PC-9 (cell line): ENCODE measurements around the gene CRISPLD2. TPM values are rescaled to one million over a fixed set of nuclear protein-coding genes. Genes with fewer than 3 reads are reported as not detected.

Experiments
- BruUV-seq: library from RNA; stranded (reverse); fragments of 400-500 nt; replicated peaks from 2 replicates; lab custom pipeline; 2021; lab: Mats Ljungman, UMichigan
- CTCF ChIA-PET: fragments of 300-600 bp; sonication (Branson Sonifier 250); formaldehyde crosslinking; loops from one replicate; lab custom pipeline; 2022; ENCODE audit warnings: antibody characterized with exemption; lab: Charles Lee
- POLR2A ChIA-PET: fragments of 300-600 bp; sonication (Branson Sonifier 250); formaldehyde crosslinking; loops from one replicate; lab custom pipeline; 2022; ENCODE audit warnings: antibody characterized with exemption; ENCODE audit not compliant: unreplicated experiment; lab: Charles Lee
- DNase-seq, 2 experiments: peaks; one replicate each; pipeline versions ENCODE4 v3.0.0 to v3.0.0-alpha.2; 2015 to 2022; ENCODE audit warnings: mixed read lengths in 1 of 2
- H2AFZ ChIP-seq: fragments of 200-600 bp; sonication (generic); 2 replicates; pipeline ENCODE4 v1.8.1; 2017; ENCODE audit warnings: antibody characterized with exemption
- H3F3A ChIP-seq: fragments of 200-600 bp; sonication (generic); 2 replicates; pipeline ENCODE4 v1.8.1; 2017; ENCODE audit warnings: antibody characterized with exemption, mild to moderate bottlenecking, low read depth; ENCODE audit not compliant: insufficient read depth
- H3K27ac ChIP-seq: fragments of 200-600 bp; sonication (generic); 2 replicates; pipeline ENCODE4 v1.6.1; 2016; ENCODE audit warnings: mixed run types
- H3K27me3 ChIP-seq: fragments of 200-600 bp; sonication (generic); 2 replicates; pipeline ENCODE4 v1.6.1; 2016; ENCODE audit warnings: low read depth, mixed run types; ENCODE audit not compliant: insufficient read depth
- H3K36me3 ChIP-seq: fragments of 200-600 bp; sonication (generic); 2 replicates; pipeline ENCODE4 v1.6.1; 2016; ENCODE audit warnings: low read depth, mixed run types
- H3K4me1 ChIP-seq: fragments of 200-600 bp; sonication (generic); replicated peaks from 2 replicates; pipeline ENCODE4 v1.6.1; 2016; ENCODE audit warnings: mixed run types; ENCODE audit not compliant: insufficient read depth
- H3K4me2 ChIP-seq: fragments of 200-600 bp; sonication (generic); 2 replicates; pipeline ENCODE4 v1.6.1; 2017; ENCODE audit warnings: mixed run types
- H3K4me3 ChIP-seq: fragments of 200-600 bp; sonication (generic); 2 replicates; pipeline ENCODE4 v1.6.1; 2016; ENCODE audit warnings: mixed run types
- H3K79me2 ChIP-seq: fragments of 200-600 bp; sonication (generic); 2 replicates; pipeline ENCODE4 v1.6.1; 2017; ENCODE audit warnings: low read depth, mixed run types
- H3K9me2 ChIP-seq: fragments of 200-600 bp; sonication (generic); 2 replicates; pipeline ENCODE4 v1.8.1; 2017; ENCODE audit warnings: mild to moderate bottlenecking; ENCODE audit not compliant: insufficient read depth
- H3K9me3 ChIP-seq: fragments of 200-600 bp; sonication (generic); 2 replicates; pipeline ENCODE4 v1.8.1; 2016; ENCODE audit warnings: low read depth; ENCODE audit not compliant: insufficient read depth
- H4K20me1 ChIP-seq: fragments of 200-600 bp; sonication (generic); 2 replicates; pipeline ENCODE4 v1.8.1; 2017; ENCODE audit not compliant: insufficient read depth
- CTCF ChIP-seq: fragments of 200-600 bp; sonication (generic); conservative IDR thresholded peaks from 2 replicates; pipeline ENCODE4 v1.6.1; 2017; ENCODE audit warnings: mixed run types, antibody characterized with exemption, mild to moderate bottlenecking, moderate library complexity
- EZH2 ChIP-seq: fragments of 200-600 bp; sonication (generic); IDR thresholded peaks from 2 replicates; pipeline ENCODE4 v1.8.0; 2017; ENCODE audit warnings: antibody characterized with exemption, low read depth
- intact Hi-C: fragments of 100-400 bp; cut with micrococcal nuclease; formaldehyde crosslinking; loops from one replicate; pipeline ENCODE4 v1.10.0; 2022; ENCODE audit not compliant: unreplicated experiment
- total RNA-seq: library from RNA; stranded (reverse); gene quantifications from 2 replicates; pipeline ENCODE4 v1.2.3, GENCODE V29; 2021

CRISPLD2 gene
- total RNA-seq, 1 experiment from 2014 or later = 18.6 TPM

GRCh38 chr16:84947022-84947421 is 127.2 kb downstream of the CRISPLD2 start:
- no peaks in the 10 kb centered on the region for H3K9me3 ChIP-seq
- no peaks in the 10 kb centered on the region for H3K36me3 ChIP-seq
- no peaks in the 10 kb centered on the region for H3K27me3 ChIP-seq
- intact Hi-C loops = no loop called here
- no peak overlapping the region for H3K4me3 ChIP-seq
- no peaks in the 10 kb centered on the region for H3K79me2 ChIP-seq
- no peak overlapping the region for H2AFZ ChIP-seq
- DNase-seq = no peak
- H3F3A ChIP-seq = no peaks in the 10 kb centered on the region; the same call in 1 of the 2 replicates
- no peaks in the 10 kb centered on the region for H3K9me2 ChIP-seq
- no TSS peak for BruUV-seq
- H3K4me1 ChIP-seq = peaks cover 3% of the 10 kb centered on the region
- ChIA-PET POLR2A (interaction anchor here (0.6 kb wide), 1 partner anchor 964 kb away, joined by 3 read pairs; no protein-coding TSS in a partner anchor), CTCF (interaction anchor here (0.7 kb wide), 1 partner anchor 151 kb away, joined by 4 read pairs; no protein-coding TSS in a partner anchor)
- TF ChIP-seq CTCF (no peak), EZH2 (no peak)
- no peak overlapping the region for H3K4me2 ChIP-seq
- no peak overlapping the region for H3K27ac ChIP-seq
- H4K20me1 ChIP-seq = no peaks in the 10 kb centered on the region

GRCh38 chr16:84947996-84948850 is 128.4 kb downstream of the CRISPLD2 start:
- Histone ChIP-seq H3K27me3 (no peaks in the 10 kb centered on the region), H3K4me2 (no peak overlapping the region), H3K36me3 (no peaks in the 10 kb centered on the region), H3K9me3 (no peaks in the 10 kb centered on the region), H3K79me2 (no peaks in the 10 kb centered on the region), H3K9me2 (no peaks in the 10 kb centered on the region), H3F3A (no peaks in the 10 kb centered on the region; the same call in 1 of the 2 replicates), H3K4me1 (no peaks in the 10 kb centered on the region), H4K20me1 (no peaks in the 10 kb centered on the region), H2AFZ (no peak overlapping the region), H3K27ac (no peak overlapping the region), H3K4me3 (no peak overlapping the region)
- intact Hi-C loops = no loop called here
- POLR2A ChIA-PET = no interaction called here
- BruUV-seq = no TSS peak
- no peak for TF ChIP-seq CTCF
- no peak for TF ChIP-seq EZH2
- CTCF ChIA-PET = interaction anchor here (1.0 kb wide), 1 partner anchor 23 kb away, joined by 3 read pairs; no protein-coding TSS in a partner anchor
- no peak for DNase-seq

GRCh38 chr16:84948851-84949610 is 129.2 kb downstream of the CRISPLD2 start:
- POLR2A ChIA-PET = no interaction called here
- intact Hi-C loops = no loop called here

More at GRCh38 chr16:84948851-84949610, 129.2 kb downstream of the CRISPLD2 start:
- Histone ChIP-seq H2AFZ (no peak overlapping the region), H3K27ac (no peak overlapping the region), H4K20me1 (no peaks in the 10 kb centered on the region), H3K79me2 (no peaks in the 10 kb centered on the region), H3K4me1 (no peaks in the 10 kb centered on the region), H3K9me3 (no peaks in the 10 kb centered on the region), H3K36me3 (no peaks in the 10 kb centered on the region), H3F3A (no peaks in the 10 kb centered on the region; the same call in 1 of the 2 replicates), H3K9me2 (no peaks in the 10 kb centered on the region), H3K4me3 (no peak overlapping the region), H3K4me2 (no peak overlapping the region), H3K27me3 (no peaks in the 10 kb centered on the region)
- CTCF ChIA-PET = no interaction called here
- no TSS peak for BruUV-seq
- no peak for DNase-seq
- TF ChIP-seq EZH2 = no peak
- TF ChIP-seq CTCF = no peak
